IPS DF 6.9 (cell line): ENCODE data around the gene PALLD.

ENCODE experiments used
- DNase-seq: peaks from one replicate; pipeline ENCODE4 v3.0.0-alpha.2; 2013; ENCODE audit warnings: low read depth, low spot score
- H3K27ac ChIP-seq: one replicate; pipeline ENCODE4 v1.5.1; 2013; ENCODE audit warnings: low read length, control low read depth
- H3K27me3 ChIP-seq: 2 replicates; pipeline ENCODE4 v1.6.1; 2013; ENCODE audit warnings: mild to moderate bottlenecking, low read length; ENCODE audit not compliant: control insufficient read depth, insufficient read depth
- H3K36me3 ChIP-seq: 2 replicates; pipeline ENCODE4 v1.6.1; 2013; ENCODE audit warnings: low read length; ENCODE audit not compliant: control insufficient read depth, insufficient read depth
- H3K4me1 ChIP-seq: 2 replicates; pipeline ENCODE4 v1.6.1; 2013; ENCODE audit warnings: low read length; ENCODE audit not compliant: control insufficient read depth, insufficient read depth
- H3K4me3 ChIP-seq: 2 replicates; pipeline ENCODE4 v1.5.1; 2013; ENCODE audit warnings: mild to moderate bottlenecking, low read length
- H3K9me3 ChIP-seq: 2 replicates; pipeline ENCODE4 v1.6.1; 2013; ENCODE audit warnings: low read length, inconsistent platforms; ENCODE audit not compliant: control insufficient read depth, insufficient read depth
- WGBS: extraction: QIAGEN DNeasy Blood & Tissue Kit; methylation state at CpG from one replicate; pipeline ENCODE4 v1.1.7; 2013; ENCODE audit warnings: mixed read lengths, missing lambda C conversion rate; ENCODE audit not compliant: insufficient read length, insufficient coverage; 5-methylcytosine and 5-hydroxymethylcytosine counted together

Gene PALLD

DNA sequence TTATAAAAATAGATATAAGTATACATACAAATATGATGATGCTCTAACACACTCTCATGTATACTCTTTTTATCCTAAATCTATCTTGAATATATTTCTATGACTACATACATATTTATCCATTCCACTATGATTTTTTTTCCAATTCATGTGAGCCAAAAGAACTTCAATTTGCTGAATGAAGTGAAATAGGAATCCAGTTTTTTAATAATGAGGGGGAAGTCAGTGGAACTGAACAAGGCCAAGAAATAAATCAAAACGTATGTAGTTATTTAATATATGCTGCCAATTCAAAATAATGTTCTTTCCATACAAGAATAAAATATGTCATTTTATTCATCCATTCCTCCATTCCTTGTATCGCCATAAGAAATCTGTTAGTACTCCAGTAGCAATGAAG is 6.1 kb upstream of the PALLD start:
- WGBS, result no CpG with 5 or more reads among the region's 2 CpGs
- H3K9me3 ChIP-seq, result no peaks in the 10 kb centered on the region

DNA sequence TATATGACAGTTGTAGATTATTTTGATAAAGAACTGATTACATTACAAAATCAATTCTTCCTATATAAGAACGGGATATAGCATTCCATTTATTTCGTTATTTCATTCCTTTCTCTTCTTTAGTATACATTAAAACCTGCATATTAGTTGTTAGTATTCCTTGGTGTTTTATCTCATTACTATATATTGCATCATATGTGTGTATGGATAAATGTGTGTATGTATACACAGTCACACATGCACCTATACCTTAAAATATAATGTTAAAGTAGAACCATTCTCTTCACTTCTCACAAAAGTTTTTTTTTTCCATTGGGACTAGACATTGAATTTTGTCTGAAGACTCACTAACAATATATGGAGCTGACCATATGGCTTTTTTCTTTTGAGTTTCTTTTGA is 5.3 kb upstream of the PALLD start:
- H3K4me3 ChIP-seq, result no peak overlapping the region
- no CpG with 5 or more reads among the region's 2 CpGs for WGBS
- H3K4me1 ChIP-seq, result no peaks in the 10 kb centered on the region

More for the DNA sequence above, 6.1 kb upstream of the PALLD start:
- H3K36me3 ChIP-seq, result no peaks in the 10 kb centered on the region
- H3K4me1 ChIP-seq, result no peaks in the 10 kb centered on the region
- H3K4me3 ChIP-seq, result no peak overlapping the region
- no peak overlapping the region for H3K27ac ChIP-seq
- no peak for DNase-seq
- no peaks in the 10 kb centered on the region for H3K27me3 ChIP-seq

DNA sequence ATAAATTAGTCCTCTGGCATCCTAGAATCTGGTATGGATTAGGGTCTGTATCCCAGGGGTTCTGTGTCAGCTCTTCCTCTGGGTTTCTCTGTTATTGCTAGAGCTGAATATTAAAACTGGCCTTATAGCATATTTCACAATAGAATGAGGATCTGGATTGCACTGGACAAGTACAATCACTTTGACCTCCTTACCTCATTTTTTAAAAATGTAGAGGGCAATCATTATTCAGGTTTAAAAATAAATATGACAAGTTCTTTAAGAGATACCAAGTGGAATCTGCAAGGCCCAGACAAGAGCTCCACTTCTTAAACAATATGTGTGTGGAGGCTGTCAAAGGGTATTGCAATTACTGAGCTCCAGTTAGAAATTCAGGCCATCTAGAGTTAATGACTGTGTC is 1.4 kb downstream of the PALLD start:
- Histone ChIP-seq H3K4me3 (no peak overlapping the region), H3K9me3 (no peaks in the 10 kb centered on the region), H3K27ac (no peak overlapping the region), H3K4me1 (no peaks in the 10 kb centered on the region), H3K27me3 (no peaks in the 10 kb centered on the region), H3K36me3 (no peaks in the 10 kb centered on the region)
- DNase-seq, result no peak

More for the DNA sequence above, 5.3 kb upstream of the PALLD start:
- DNase-seq, result no peak
- no peaks in the 10 kb centered on the region for H3K9me3 ChIP-seq
- H3K27me3 ChIP-seq, result no peaks in the 10 kb centered on the region
- no peaks in the 10 kb centered on the region for H3K36me3 ChIP-seq
- no peak overlapping the region for H3K27ac ChIP-seq

DNA sequence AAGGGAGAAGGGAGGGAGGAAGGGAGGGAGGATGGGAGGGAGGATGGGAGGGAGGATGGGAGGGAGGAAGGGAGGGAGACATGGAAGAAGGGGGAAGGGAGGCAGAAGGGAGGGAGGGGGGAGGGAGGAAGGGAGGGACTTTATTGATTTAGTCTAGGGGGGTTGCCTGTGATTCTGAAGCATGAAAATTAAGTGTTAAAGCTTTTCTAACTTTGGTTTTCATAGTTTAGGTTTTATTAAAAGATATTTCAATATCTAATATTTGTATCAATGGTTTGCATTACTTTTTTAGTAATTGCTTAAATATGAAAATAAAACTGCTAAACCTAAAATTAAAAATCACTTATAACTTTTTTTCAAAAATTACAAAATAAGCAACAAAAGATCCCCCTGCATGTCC is 2.4 kb downstream of the PALLD start:
- Histone ChIP-seq H3K36me3 (no peaks in the 10 kb centered on the region), H3K4me3 (no peak overlapping the region), H3K9me3 (no peaks in the 10 kb centered on the region), H3K27ac (no peak overlapping the region), H3K27me3 (no peaks in the 10 kb centered on the region), H3K4me1 (no peaks in the 10 kb centered on the region)
- DNase-seq, result no peak

DNA sequence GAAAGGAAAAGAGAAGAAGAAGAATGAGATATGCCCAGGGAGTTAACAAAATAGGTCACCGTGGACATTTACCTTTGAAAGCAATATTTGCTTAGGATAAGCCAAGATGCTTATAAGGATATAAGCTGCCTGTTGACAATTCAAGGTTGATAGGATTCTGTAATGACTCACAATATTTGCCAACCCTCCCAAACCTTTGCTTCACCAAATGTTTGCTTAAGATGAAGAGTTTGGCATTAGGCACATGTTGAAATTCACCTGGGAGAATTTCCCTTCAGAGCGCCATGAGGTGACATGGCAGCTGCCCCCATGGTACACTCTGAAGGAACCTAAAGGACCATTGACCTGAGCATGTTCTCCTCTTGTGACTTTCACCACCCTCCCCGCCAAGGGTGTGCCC is 4.6 kb downstream of the PALLD start:
- Histone ChIP-seq H3K4me1 (no peaks in the 10 kb centered on the region), H3K36me3 (no peaks in the 10 kb centered on the region), H3K27ac (no peak overlapping the region), H3K4me3 (no peak overlapping the region), H3K27me3 (no peaks in the 10 kb centered on the region), H3K9me3 (no peaks in the 10 kb centered on the region)
- DNase-seq, result no peak
- no CpG with 5 or more reads among the region's 3 CpGs for WGBS

DNA sequence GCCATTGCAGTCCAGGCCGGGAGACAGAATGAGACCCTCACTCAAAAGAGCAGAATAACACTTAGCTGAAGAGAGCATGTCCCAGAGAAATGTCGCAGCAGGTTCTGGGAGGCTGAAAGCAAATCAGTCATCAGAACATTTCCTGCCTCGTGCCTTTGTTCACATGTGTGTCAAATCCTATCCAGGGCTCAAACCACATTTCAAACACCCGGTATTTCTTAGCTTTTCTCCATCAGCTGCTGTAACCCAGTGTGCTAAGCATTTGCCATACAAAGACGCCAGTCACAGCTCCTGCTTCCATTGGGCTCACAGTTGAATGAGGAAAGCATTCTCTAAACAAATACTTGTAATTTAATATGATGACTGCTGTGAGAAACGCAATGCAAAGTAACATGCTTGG is 6.0 kb downstream of the PALLD start:
- Histone ChIP-seq H3K36me3 (no peaks in the 10 kb centered on the region), H3K4me1 (no peaks in the 10 kb centered on the region), H3K9me3 (no peaks in the 10 kb centered on the region), H3K27me3 (no peaks in the 10 kb centered on the region), H3K27ac (no peak overlapping the region), H3K4me3 (no peak overlapping the region)
- no CpG with 5 or more reads among the region's 6 CpGs for WGBS
- DNase-seq, result no peak

DNA sequence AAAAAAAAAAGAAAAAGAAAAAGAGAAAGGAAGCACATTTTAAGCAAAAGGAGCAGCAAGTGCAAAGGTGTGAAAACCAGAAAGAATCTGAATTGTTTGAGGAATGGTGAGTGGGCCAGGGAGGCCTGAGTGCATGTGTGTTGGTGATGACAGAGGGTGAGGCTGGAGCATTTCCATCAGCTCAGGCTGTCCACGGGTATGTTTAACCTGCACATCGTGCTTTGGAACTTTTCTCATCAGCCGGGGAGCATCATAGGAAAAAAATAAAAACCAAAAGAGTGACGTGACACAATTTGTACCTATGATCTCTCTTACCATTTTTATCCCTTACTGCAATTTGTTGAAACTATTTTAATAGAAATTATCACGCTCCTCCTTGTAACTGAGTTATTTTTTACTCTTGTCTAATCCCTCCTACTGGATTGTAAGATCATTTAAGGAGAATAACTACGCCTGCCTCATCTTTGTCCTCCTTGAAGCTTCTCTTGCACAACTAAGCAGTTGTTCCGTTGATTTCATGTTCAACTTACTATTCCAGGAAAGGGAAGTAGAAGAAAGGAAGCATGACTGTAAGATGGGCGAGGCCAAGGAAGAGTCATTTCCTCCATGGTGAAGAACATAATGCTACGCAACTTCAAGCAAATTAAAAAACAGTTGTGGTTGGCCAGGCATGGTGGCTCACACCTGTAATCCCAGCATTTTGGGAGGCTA is 7.0 kb downstream of the PALLD start:
- no peaks in the 10 kb centered on the region for H3K9me3 ChIP-seq
- no peaks in the 10 kb centered on the region for H3K27me3 ChIP-seq
- WGBS, result no CpG with 5 or more reads among the region's 9 CpGs
- H3K36me3 ChIP-seq, result no peaks in the 10 kb centered on the region
- no peak overlapping the region for H3K4me3 ChIP-seq
- no peak overlapping the region for H3K27ac ChIP-seq
- H3K4me1 ChIP-seq, result no peaks in the 10 kb centered on the region
- no peak for DNase-seq

DNA sequence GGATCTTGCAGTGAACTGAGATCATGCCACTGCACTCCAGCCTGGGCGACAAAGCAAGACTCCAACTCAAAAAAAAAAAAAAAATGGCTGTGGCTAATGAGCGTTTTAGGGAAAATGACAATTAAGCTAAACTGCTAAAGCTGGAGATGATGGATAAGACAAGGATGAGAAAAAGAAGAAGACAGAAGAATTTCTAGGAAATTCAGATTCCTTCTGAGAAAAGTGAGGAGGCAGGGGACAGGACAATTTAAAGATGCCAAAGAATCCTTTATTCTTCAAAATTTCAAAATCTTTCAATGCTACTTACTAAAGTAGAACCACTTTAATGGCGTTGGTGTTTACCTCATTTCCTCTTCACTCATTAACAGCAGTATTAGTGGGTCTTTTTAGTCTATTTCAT is 7.7 kb downstream of the PALLD start:
- WGBS, result no CpG with 5 or more reads among the region's 3 CpGs
- DNase-seq, result no peak
- Histone ChIP-seq H3K27me3 (no peaks in the 10 kb centered on the region), H3K4me3 (no peak overlapping the region), H3K4me1 (no peaks in the 10 kb centered on the region), H3K9me3 (no peaks in the 10 kb centered on the region), H3K36me3 (no peaks in the 10 kb centered on the region), H3K27ac (no peak overlapping the region)

DNA sequence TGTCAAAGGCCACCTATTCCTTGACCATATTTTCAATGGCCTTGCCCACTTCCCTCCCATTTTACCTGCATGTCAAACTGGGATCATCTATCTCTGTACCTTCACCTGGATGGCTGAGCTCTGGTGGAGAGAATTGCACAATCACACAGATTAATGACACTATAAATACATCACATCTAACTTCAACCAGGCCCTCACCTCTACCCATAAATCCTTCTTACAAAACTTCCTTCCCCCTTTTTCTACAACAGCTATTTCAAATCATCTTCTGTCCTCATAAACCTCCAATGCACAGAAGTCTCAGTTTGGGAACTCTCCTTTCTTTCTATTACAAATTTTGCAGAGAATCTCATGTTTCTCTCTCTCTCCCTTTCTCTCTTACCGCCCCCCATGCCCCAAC is 9.2 kb downstream of the PALLD start:
- Histone ChIP-seq H3K36me3 (no peaks in the 10 kb centered on the region), H3K4me1 (no peaks in the 10 kb centered on the region), H3K27me3 (no peaks in the 10 kb centered on the region), H3K4me3 (no peak overlapping the region), H3K27ac (no peak overlapping the region), H3K9me3 (no peaks in the 10 kb centered on the region)
- DNase-seq, result no peak
- no CpG with 5 or more reads among the region's 1 CpG for WGBS

DNA sequence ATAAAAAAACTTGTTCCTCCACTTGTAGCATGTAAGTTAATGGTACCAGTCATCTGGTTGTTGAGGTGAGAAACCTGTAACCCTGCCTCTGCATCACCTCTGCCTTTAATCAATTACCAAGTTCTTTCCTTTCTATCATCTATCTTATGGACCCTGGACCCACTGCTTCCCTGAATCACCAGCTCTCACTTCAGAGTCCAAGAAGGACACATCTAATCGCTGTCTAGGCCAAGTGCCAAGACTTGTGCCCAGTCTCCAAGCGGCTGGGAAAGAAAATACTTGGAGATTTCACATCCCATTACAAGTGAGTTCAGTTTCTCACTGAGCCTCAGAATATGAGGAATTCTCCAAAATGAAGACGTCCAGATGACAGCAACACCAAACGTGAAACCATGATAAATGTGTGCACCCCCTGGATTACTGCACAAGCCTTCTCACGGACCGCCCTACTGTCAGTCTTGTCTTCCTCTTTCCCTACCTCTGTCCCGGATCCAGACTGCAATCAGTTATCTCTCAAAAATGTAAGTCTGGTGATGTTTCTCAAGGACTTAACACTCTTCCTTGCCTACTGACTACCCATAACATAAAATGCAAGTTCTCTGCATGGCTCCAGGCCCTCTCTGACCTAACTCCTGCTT is 10.4 kb downstream of the PALLD start:
- Histone ChIP-seq H3K27me3 (no peaks in the 10 kb centered on the region), H3K9me3 (no peaks in the 10 kb centered on the region), H3K4me3 (no peak overlapping the region), H3K36me3 (no peaks in the 10 kb centered on the region), H3K27ac (no peak overlapping the region), H3K4me1 (no peaks in the 10 kb centered on the region)
- no CpG with 5 or more reads among the region's 7 CpGs for WGBS
- DNase-seq, result no peak

DNA sequence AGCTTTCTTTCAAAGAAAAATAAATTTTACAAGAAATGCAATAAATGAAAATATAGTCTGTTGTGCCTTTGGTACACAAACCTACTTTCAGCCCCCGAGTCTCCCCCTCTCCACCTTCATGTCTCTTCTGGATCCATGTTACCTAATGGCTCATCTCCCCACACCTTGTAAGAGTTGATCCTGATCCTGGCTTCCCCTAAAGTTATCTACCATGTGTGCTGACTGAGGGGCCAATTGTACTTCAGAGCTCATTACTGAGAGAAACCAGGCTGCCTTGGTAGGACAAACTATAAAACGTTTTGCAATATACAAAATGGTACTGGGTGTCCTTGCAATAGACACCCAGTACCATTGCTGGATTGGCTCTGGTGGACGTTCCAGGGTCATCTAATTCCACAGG is 11.8 kb downstream of the PALLD start:
- Histone ChIP-seq H3K4me3 (no peak overlapping the region), H3K36me3 (no peaks in the 10 kb centered on the region), H3K27me3 (no peaks in the 10 kb centered on the region), H3K27ac (no peak overlapping the region), H3K9me3 (no peaks in the 10 kb centered on the region), H3K4me1 (no peaks in the 10 kb centered on the region)
- no CpG with 5 or more reads among the region's 3 CpGs for WGBS
- no peak for DNase-seq
